Transverse colon (tissue), 4 donors: ENCODE measurements around the gene MMP1. TPM values are rescaled to one million over a fixed set of nuclear protein-coding genes. Genes with fewer than 3 reads are reported as not detected.

Experiments used
- DNase-seq: peaks from one replicate; pipeline ENCODE4 v3.0.0-alpha.2; 2019
- H3K27ac ChIP-seq, 4 donors: fragments of 200-600 bp; sonication (generic); 2 replicates each; pipeline ENCODE4 v1.5.1; 2016 to 2018; ENCODE audit warnings: inconsistent platforms in 4 of 4
- H3K27me3 ChIP-seq: fragments of 200-600 bp; sonication (generic); 2 replicates; pipeline ENCODE4 v1.5.1; 2017; ENCODE audit warnings: inconsistent platforms
- H3K36me3 ChIP-seq, 4 donors: fragments of 200-600 bp; sonication (generic); 2 replicates each; pipeline ENCODE4 v1.5.1; 2017 to 2019; ENCODE audit warnings: inconsistent platforms in 4 of 4
- H3K4me1 ChIP-seq, 4 donors: fragments of 200-600 bp; sonication (generic); 2 replicates each; pipeline ENCODE4 v1.5.1; 2017 to 2020; ENCODE audit warnings: inconsistent platforms in 4 of 4
- H3K4me3 ChIP-seq, 4 donors: fragments of 200-600 bp; sonication (generic); 1 replicate in 1 of 4; 2 replicates in 3 of 4; pipeline versions ENCODE4 v1.5.1 to v1.6.1; 2017 to 2019; ENCODE audit warnings: inconsistent platforms in 4 of 4
- H3K9me3 ChIP-seq, 2 donors: fragments of 200-600 bp; sonication (generic); 2 replicates each; pipeline ENCODE4 v1.5.1; 2017 to 2019; ENCODE audit warnings: inconsistent platforms in 2 of 2
- EP300 ChIP-seq: sonication (generic); formaldehyde crosslinking; IDR thresholded peaks from one replicate; pipeline ENCODE4 v1.6.1; 2017; ENCODE audit warnings: antibody characterized with exemption, low read depth
- POLR2A ChIP-seq: fragments of 450-650 bp; IDR thresholded peaks from one replicate; pipeline ENCODE4 v1.6.1; 2016; ENCODE audit warnings: antibody characterized with exemption, mild to moderate bottlenecking, moderate library complexity
- POLR2AphosphoS5 ChIP-seq, 3 donors: sonication (generic); formaldehyde crosslinking; IDR thresholded peaks; one replicate each; pipeline ENCODE4 v1.6.1; 2016; ENCODE audit warnings: antibody characterized with exemption in 3 of 3
- WGBS, 2 donors: methylation state at CpG; one replicate each; pipeline ENCODE4 v1.1.5; 2018; ENCODE audit warnings: low coverage in 1 of 2; 5-methylcytosine and 5-hydroxymethylcytosine counted together
- in situ Hi-C, 4 donors: fragments of 200-750 bp; cut with MboI; loops; one replicate each; pipeline versions ENCODE4 v1.15.0 to v1.15.1; 2017; ENCODE audit warnings: low sequenced_read_pairs in 3 of 4, low pct_ligation_motif_present in 1 of 4, low pct_unique_long_range_greater_than_20kb in 1 of 4
- intact Hi-C: fragments of 100-400 bp; cut with DNase I; formaldehyde crosslinking; loops from one replicate; pipeline ENCODE4 v1.15.1; 2023; ENCODE audit warnings: low total_unique reads
- total RNA-seq, 4 donors: library from RNA; depleted of rRNA; stranded (reverse); fragments of >200 nt; gene quantifications; one replicate each; pipeline ENCODE4 v1.1.0, GENCODE V29; 2016
- TF ChIP-seq, protein P1 (sequence below), 5 experiments: fragments of 200-600 bp in 3 of 5; fragments of 450-650 bp in 2 of 5; sonication (generic) in 3 of 5; IDR thresholded peaks; 1 replicate in 2 of 5; 2 replicates in 3 of 5; pipeline ENCODE4 v1.5.1; 2016 to 2017; ENCODE audit warnings: antibody characterized with exemption in 5 of 5, inconsistent platforms in 3 of 5, mild to moderate bottlenecking in 2 of 5, moderate library complexity in 1 of 5

The MMP1 gene
- total RNA-seq, 4 donors from 2014 or later, result 0.48 TPM; not detected in 3

DNA sequence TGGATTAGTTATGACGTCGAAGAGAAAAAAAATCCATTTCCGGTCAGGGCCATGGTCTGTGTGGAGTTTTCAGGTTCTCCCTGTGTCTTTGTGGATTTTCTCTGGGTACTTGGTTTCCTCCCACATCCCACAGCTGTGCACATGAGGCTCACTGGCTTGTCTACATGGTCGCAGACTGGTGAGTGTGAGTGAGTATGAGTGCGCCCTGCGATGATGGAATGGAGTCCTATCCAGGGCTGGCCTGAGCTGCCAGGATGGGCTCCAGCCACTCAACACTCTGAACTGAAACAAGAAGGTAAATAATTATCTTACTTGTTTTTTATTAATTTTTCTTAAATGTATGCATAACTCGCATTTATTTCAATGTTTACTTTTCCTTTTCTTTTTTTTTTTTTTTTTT is 34.7 kb upstream of the MMP1 start:
- DNase-seq, result no peak

DNA sequence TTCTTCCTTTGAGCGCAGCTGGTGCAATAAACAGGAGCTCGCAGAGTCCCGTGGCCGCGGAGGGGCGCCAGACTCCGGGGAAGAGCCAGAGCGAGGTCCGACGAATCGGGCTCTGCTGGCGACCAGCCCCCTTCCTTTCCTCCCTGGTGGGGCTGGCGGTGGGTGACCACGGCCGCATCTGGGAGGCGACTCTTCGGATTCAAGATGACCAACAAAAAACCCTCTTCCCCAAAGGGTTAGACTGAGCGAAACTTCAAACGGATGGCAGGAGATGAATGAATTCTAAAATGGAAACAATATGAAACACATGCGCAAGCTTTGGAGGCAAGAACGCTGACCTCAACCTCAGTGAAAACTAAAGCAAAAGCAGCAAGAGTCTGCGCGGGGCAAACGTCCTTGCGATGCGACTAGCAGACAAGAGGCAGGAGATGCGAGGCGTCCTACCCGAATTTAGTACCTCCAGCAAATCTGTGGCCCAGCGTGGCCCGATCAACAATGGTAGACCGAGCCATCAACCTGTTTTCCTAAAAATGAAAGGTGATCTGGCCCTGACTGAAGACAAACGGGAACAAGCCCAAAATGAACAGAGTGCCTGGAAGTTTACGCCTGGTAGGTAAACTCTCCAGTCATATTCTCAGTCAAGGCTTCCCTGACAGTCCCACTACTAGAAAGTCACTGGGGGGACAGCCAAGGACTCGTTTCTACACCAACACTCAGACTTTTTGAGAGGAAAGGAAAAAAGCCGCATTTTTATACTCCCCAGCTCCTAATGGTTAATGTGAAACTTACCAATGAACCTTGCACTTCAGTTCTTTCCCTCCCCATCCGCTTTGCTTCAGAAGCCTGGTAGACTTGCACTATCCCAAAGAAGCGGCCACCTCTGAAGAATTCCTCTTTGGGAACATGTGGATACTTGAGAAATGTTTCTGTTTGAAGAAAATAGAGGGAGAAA is 33.8 kb upstream of the MMP1 start:
- TF ChIP-seq EP300 (no peak), POLR2A (no peak), POLR2AphosphoS5 (IDR thresholded peaks at IDR 0.05) (no peak)
- TF ChIP-seq, protein P1, sequence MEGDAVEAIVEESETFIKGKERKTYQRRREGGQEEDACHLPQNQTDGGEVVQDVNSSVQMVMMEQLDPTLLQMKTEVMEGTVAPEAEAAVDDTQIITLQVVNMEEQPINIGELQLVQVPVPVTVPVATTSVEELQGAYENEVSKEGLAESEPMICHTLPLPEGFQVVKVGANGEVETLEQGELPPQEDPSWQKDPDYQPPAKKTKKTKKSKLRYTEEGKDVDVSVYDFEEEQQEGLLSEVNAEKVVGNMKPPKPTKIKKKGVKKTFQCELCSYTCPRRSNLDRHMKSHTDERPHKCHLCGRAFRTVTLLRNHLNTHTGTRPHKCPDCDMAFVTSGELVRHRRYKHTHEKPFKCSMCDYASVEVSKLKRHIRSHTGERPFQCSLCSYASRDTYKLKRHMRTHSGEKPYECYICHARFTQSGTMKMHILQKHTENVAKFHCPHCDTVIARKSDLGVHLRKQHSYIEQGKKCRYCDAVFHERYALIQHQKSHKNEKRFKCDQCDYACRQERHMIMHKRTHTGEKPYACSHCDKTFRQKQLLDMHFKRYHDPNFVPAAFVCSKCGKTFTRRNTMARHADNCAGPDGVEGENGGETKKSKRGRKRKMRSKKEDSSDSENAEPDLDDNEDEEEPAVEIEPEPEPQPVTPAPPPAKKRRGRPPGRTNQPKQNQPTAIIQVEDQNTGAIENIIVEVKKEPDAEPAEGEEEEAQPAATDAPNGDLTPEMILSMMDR (IDR thresholded peaks at IDR 0.05), result peak; percentile 29 to 59 (median 46)
- Histone ChIP-seq H3K27me3 (peaks cover 5% of the 10 kb centered on the region), H3K4me1 (peaks cover 0 to 7% (median 0%) of the 10 kb centered on the region in 4 donors), H3K4me3 (peak overlapping the region in 2 of 4 donors; percentile 16 to 37), H3K27ac (peak overlapping the region in 1 of 4 donors; percentile 17), H3K36me3 (no peaks in the 10 kb centered on the region), H3K9me3 (no peaks in the 10 kb centered on the region)
- in situ Hi-C loops, result no loop called here
- WGBS, 2 donors, result 65 to 70% methylated on average over 11 to 38 of the region's 38 CpGs
- intact Hi-C loops, result loop anchor here (5.0 kb wide), 1 partner anchor 1946 kb away; no protein-coding TSS in a partner anchor
- DNase-seq, result peak; percentile 51

More for the DNA sequence above, 34.7 kb upstream of the MMP1 start:
- Histone ChIP-seq H3K9me3 (no peaks in the 10 kb centered on the region), H3K27me3 (peaks cover 5% of the 10 kb centered on the region), H3K4me1 (peaks cover 0 to 7% (median 0%) of the 10 kb centered on the region in 4 donors), H3K4me3 (no peak overlapping the region), H3K27ac (no peak overlapping the region), H3K36me3 (no peaks in the 10 kb centered on the region)
- TF ChIP-seq POLR2A (no peak), POLR2AphosphoS5 (IDR thresholded peaks at IDR 0.05) (no peak), EP300 (no peak)
- TF ChIP-seq, protein P1 (IDR thresholded peaks at IDR 0.05), result no peak
- in situ Hi-C loops (no loop called here), intact Hi-C loops (loop anchor here (5.0 kb wide), 1 partner anchor 1945 kb away; no protein-coding TSS in a partner anchor)
- 86 to 89% methylated on average over 6 to 7 of the region's 7 CpGs for WGBS, 2 donors

DNA sequence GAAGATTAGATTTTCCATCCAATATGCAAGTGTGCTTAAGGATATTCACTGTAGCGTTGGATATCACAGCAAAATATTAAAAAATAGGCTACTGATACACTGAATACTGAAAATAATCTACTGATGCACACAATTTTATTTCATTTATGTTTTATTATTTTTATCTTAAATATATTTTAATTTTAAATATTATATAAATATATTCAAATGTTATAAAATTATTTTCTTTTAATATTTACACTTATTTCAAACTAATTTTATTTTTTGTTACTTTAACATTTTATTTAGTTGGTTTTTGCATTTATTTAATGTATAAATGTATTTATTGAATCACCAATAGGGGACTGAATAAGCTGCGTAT is 33.1 kb upstream of the MMP1 start:
- WGBS, 2 donors, result 71 to 76% methylated on average over 1 to 2 of the region's 2 CpGs
- no peaks in the 10 kb centered on the region for H3K36me3 ChIP-seq
- intact Hi-C loops, result loop anchor here (5.0 kb wide), 1 partner anchor 1946 kb away; no protein-coding TSS in a partner anchor
- no peak for DNase-seq
- peaks cover 0 to 7% (median 0%) of the 10 kb centered on the region in 4 donors for H3K4me1 ChIP-seq
- TF ChIP-seq POLR2A, result no peak
- TF ChIP-seq EP300, result no peak
- no peak for TF ChIP-seq POLR2AphosphoS5 (IDR thresholded peaks at IDR 0.05)
- TF ChIP-seq, protein P1 (IDR thresholded peaks at IDR 0.05), result no peak
- peaks cover 5% of the 10 kb centered on the region for H3K27me3 ChIP-seq
- H3K4me3 ChIP-seq, result no peak overlapping the region
- no peak overlapping the region for H3K27ac ChIP-seq
- in situ Hi-C loops, result no loop called here
- no peaks in the 10 kb centered on the region for H3K9me3 ChIP-seq

DNA sequence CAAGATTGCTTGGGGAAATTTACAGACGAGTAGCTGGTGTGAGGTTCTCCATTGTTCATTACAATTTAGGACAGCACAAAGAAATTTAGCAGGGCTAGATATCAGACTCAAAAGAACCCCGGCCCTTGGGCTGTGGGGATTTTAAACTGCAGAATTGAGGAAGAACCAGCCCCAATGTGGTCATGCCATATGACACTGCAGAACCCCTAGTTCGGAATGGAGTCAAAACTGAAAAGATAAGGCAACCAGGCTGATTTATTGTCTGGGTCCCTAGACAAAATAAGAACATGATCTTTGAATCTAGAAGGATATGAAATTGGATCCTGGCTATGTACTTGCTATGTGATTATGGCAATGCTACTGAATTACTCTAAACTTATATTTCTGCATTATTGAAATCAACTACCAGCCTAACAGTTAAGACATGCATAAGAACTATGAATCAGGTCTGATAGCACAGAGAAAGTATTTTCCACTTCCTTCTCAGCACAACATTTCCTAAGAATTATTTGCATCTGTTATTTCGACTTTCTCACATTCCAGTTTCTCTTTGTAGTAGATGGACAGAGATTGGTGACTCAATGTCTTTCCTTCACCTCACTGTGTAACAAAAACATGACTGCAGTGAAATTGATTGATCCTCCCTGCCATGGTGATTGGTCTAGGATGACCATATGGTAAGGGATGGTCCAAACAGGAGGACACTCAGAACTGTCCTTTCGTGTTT is 32.2 kb upstream of the MMP1 start:
- Histone ChIP-seq H3K9me3 (no peaks in the 10 kb centered on the region), H3K27me3 (peaks cover 5% of the 10 kb centered on the region), H3K27ac (no peak overlapping the region), H3K4me1 (no peaks in the 10 kb centered on the region), H3K36me3 (no peaks in the 10 kb centered on the region), H3K4me3 (no peak overlapping the region)
- DNase-seq, result no peak
- in situ Hi-C loops, result no loop called here
- 56 to 74% methylated on average over 2 to 5 of the region's 5 CpGs for WGBS, 2 donors
- intact Hi-C loops, result loop anchor here (5.0 kb wide), 1 partner anchor 1947 kb away; no protein-coding TSS in a partner anchor
- TF ChIP-seq EP300, result no peak
- TF ChIP-seq, protein P1 (IDR thresholded peaks at IDR 0.05), result no peak
- no peak for TF ChIP-seq POLR2A
- TF ChIP-seq POLR2AphosphoS5 (IDR thresholded peaks at IDR 0.05), result no peak
